HepG2 (cell line): Measurements from ENCODE around the gene HOMEZ. TPM values are rescaled to one million over a fixed set of nuclear protein-coding genes. Genes with fewer than 3 reads are reported as not detected.

Experiments
- ATF7-NPFF ChIP-seq: sonication (generic); formaldehyde crosslinking; IDR thresholded peaks from 2 replicates; pipeline ENCODE4 v1.8.1; 2023; ENCODE audit warnings: mild to moderate bottlenecking, low read depth, missing genetic modification reagents, moderate library complexity
- ATM ChIP-seq: fragments of 450-650 bp; IDR thresholded peaks from 2 replicates; pipeline ENCODE4 v1.7.1; 2017; ENCODE audit warnings: mild to moderate bottlenecking, borderline replicate concordance
- DNMT3B ChIP-seq: conservative IDR thresholded peaks from 2 replicates; pipeline ENCODE4 v1.6.1; 2016; ENCODE audit warnings: missing biosample characterization, control low read depth
- HIVEP1 ChIP-seq: sonication (generic); formaldehyde crosslinking; IDR thresholded peaks from 2 replicates; pipeline ENCODE4 v1.4.0; 2020; ENCODE audit warnings: mild to moderate bottlenecking, missing genetic modification reagents
- HMGXB4 ChIP-seq, 2 experiments: sonication (generic) in 1 of 2; formaldehyde crosslinking in 1 of 2; IDR thresholded peaks; 2 replicates each; pipeline versions ENCODE4 v1.4.0 to v1.6.1; 2018 to 2020; ENCODE audit warnings: missing genetic modification reagents in 2 of 2, borderline replicate concordance in 1 of 2, low read depth in 1 of 2, mild to moderate bottlenecking in 1 of 2, missing biosample characterization in 1 of 2
- KDM1A ChIP-seq: IDR thresholded peaks from 2 replicates; pipeline ENCODE4 v1.6.1; 2016; ENCODE audit warnings: missing compliant biosample characterization
- KLF6 ChIP-seq: IDR thresholded peaks from 2 replicates; pipeline ENCODE4 v1.8.0; 2016; ENCODE audit warnings: missing biosample characterization, missing genetic modification reagents
- PCBP2 ChIP-seq: fragments of 200-400 bp; formaldehyde crosslinking; optimal IDR thresholded peaks from 2 replicates; pipeline ENCODE3; 2018; ENCODE audit warnings: low read length, low read depth; ENCODE audit not compliant: poor library complexity, severe bottlenecking
- PITX1 ChIP-seq: sonication (generic); formaldehyde crosslinking; IDR thresholded peaks from 2 replicates; pipeline ENCODE4 v1.5.1; 2020; ENCODE audit warnings: mild to moderate bottlenecking, missing genetic modification reagents
- RERE ChIP-seq: IDR thresholded peaks from 2 replicates; pipeline ENCODE4 v1.6.1; 2016; ENCODE audit warnings: low read depth, missing genetic modification reagents, missing compliant biosample characterization
- RNF2 ChIP-seq: fragments of 450-650 bp; conservative IDR thresholded peaks from 2 replicates; pipeline ENCODE4 v1.6.1; 2016; ENCODE audit warnings: low read depth
- SALL1 ChIP-seq: sonication (generic); formaldehyde crosslinking; IDR thresholded peaks from 2 replicates; pipeline ENCODE4 v1.8.0; 2022; ENCODE audit warnings: mild to moderate bottlenecking, missing genetic modification reagents
- YY1 ChIP-seq: IDR thresholded peaks from 2 replicates; pipeline ENCODE4 v1.6.1; 2011; ENCODE audit warnings: low read length, low read depth, moderate library complexity, mild to moderate bottlenecking; ENCODE audit not compliant: insufficient read depth, insufficient replicate concordance
- ZC3H4 ChIP-seq: sonication (generic); formaldehyde crosslinking; IDR thresholded peaks from 2 replicates; pipeline ENCODE4 v1.4.0; 2020; ENCODE audit warnings: missing genetic modification reagents, borderline replicate concordance
- ZIK1 ChIP-seq: sonication (generic); formaldehyde crosslinking; IDR thresholded peaks from 2 replicates; pipeline ENCODE4 v1.5.0; 2020; ENCODE audit warnings: mild to moderate bottlenecking, low read depth, missing genetic modification reagents, borderline replicate concordance
- ZNF597 ChIP-seq: sonication (generic); formaldehyde crosslinking; IDR thresholded peaks from 2 replicates; pipeline ENCODE4 v1.5.0; 2020; ENCODE audit warnings: missing genetic modification reagents
- ZNF605 ChIP-seq: sonication (generic); formaldehyde crosslinking; IDR thresholded peaks from 2 replicates; pipeline ENCODE4 v1.8.0; 2022; ENCODE audit warnings: mild to moderate bottlenecking, missing genetic modification reagents
- ZNF674 ChIP-seq: sonication (generic); formaldehyde crosslinking; IDR thresholded peaks from 2 replicates; pipeline ENCODE4 v1.5.0; 2020; ENCODE audit warnings: low read depth, mild to moderate bottlenecking, missing genetic modification reagents
- ZNF883 ChIP-seq: sonication (generic); formaldehyde crosslinking; IDR thresholded peaks from 2 replicates; pipeline ENCODE4 v1.5.1; 2020; ENCODE audit warnings: mild to moderate bottlenecking, missing genetic modification reagents; ENCODE audit errors: not compliant biosample characterization
- ZNF891 ChIP-seq: sonication (generic); formaldehyde crosslinking; IDR thresholded peaks from 2 replicates; pipeline ENCODE4 v1.5.0; 2020; ENCODE audit warnings: mild to moderate bottlenecking, missing genetic modification reagents
- polyA plus RNA-seq, 8 experiments: library from polyadenylated mRNA; depleted of rRNA in 3 of 8; stranded (reverse) in 7 of 8; unstranded in 1 of 8; fragments of >200 nt; fragmentation: Illumina TruSeq in 4 of 8; extraction: Trizol in 4 of 8; gene quantifications; 2 replicates each; pipeline versions ENCODE4 v1.2.1 to v1.2.3, GENCODE V29; 2011 to 2016; ENCODE audit warnings: low read depth in 4 of 8, missing spikeins in 1 of 8, mixed read lengths in 1 of 8; ENCODE audit not compliant: insufficient read depth in 1 of 8
- total RNA-seq, 5 experiments: library from RNA; depleted of rRNA; stranded (reverse); fragments of >200 nt; fragmentation: Illumina TruSeq; extraction: Trizol; gene quantifications; 2 replicates each; pipeline ENCODE4 v1.2.3, GENCODE V29; 2016; ENCODE audit warnings: low read depth in 1 of 5

The HOMEZ gene
- total and polyA plus RNA-seq, 2 of the 13 experiments (the other 11 are each of a cell fraction or from before 2014, with no cell fraction given) = 14.5 to 31.8 TPM

GRCh38 chr14:23237772-23238594 is 47.9 kb downstream of the HOMEZ start, which contains the start of gene RNF212B (continued):
- TF ChIP-seq PCBP2 = no peak
- TF ChIP-seq HIVEP1 = no peak; the same call in 1 of the 2 replicates
- peak; percentile 22 to 44; a peak in 2 of 4 replicates for TF ChIP-seq HMGXB4 (CRISPR knock-in tag; IDR thresholded peaks at IDR 0.05; ENCODE audit: borderline replicate concordance in 1 of 2, low read depth in 1 of 2)
- no peak for TF ChIP-seq PITX1 (CRISPR knock-in tag)
- no peak for TF ChIP-seq ATM
- 0 out of 2 replicates have a peak, but pooled peaks have one; percentile 58 for TF ChIP-seq KLF6
- peak; percentile 69 for TF ChIP-seq SALL1 (CRISPR knock-in tag)
- peak; percentile 75; the same call in 1 of the 2 replicates for TF ChIP-seq ZNF891 (CRISPR knock-in tag)
- no peak for TF ChIP-seq ZNF674 (CRISPR knock-in tag)
- no peak for TF ChIP-seq DNMT3B (CRISPR knock-in tag)
- TF ChIP-seq RNF2 = peak; percentile 77
- no peak for TF ChIP-seq KDM1A (CRISPR knock-in tag)
- no peak; the same call in 1 of the 2 replicates for TF ChIP-seq ZC3H4 (CRISPR knock-in tag)
- TF ChIP-seq ZNF883 = peak; percentile 85
- TF ChIP-seq RERE (CRISPR knock-in tag) = no peak
- TF ChIP-seq ZNF605 (CRISPR knock-in tag) = no peak
- TF ChIP-seq ATF7-NPFF (CRISPR knock-in tag) = no peak
- peak; percentile 72 for TF ChIP-seq YY1
- TF ChIP-seq ZIK1 = no peak
- no peak for TF ChIP-seq ZNF597 (CRISPR knock-in tag)
